ENCODE data around the gene RSPO4.

The RSPO4 gene

DNA sequence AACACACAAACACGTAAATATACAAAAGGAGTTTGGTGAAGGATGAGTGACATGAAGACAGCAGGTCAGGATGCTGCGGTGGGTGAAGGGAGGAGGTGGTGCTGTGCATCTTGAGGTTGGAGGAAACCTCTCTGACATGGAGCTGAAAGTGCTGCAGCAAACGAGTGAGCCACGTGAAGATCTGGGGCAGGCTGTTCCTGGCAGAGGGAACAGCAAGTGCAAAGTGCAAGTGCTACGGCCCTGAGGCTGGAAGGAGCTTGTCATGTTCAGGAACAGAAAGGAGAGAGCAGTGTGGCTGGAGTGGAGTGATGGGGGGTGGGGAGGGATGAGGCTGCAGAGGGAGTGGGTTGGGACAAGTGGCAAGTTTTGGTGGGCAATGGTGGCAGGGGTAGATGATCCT, 61.2 kb downstream of the RSPO4 start:
- DNase-seq (ENCODE audit: low spot score): no peak

DNA sequence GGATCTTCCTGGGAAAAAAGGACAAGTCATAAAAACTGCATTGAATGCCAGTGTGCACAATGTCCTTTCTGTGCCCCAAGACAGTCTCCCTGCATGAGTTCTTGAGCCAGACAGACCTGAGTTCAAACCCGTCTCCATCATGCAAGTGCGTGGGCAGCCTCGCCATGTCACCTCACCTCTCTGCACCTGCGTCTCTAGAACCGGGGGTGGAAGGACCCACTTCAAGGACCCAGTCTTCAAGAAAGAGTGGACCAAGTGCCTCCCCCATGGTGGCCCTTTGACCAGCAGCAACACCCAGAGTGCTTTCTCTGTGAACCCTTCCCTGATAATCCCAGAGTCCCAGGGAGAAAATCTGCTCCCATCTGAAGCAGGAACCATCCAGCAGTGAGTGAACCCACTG, 62.5 kb downstream of the RSPO4 start:
- no peak for DNase-seq (ENCODE audit: low spot score)

DNA sequence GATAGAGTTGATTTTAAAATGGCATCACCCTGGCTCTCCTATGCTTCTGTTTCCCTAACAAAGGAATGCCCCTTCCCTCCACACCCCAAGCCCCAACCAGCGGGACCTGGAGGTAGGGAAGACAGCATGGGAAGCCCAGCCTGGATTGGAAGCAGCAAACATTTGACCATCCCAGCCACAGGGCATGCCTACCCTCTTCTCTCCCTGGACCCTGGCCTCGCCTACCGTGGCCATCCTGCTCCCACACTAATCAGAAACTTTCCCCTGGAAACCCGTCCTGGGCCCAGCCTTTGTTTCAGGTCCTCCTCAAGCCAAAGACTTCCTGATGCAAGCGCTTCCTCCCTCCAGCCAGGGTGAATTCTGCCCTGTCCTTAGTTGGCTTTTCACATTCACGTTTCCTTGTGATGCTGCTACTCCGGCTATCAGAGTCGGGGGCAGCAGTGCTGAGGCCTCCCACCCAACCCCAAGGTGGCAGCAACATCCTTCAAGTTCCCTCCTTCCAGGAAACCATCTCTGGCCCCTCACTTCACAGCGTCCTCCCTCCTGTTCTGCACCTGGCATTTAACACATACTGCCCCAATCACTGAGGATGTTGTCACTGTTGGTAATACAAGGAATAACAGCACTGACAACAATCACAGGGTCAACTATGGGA, 67.8 kb downstream of the RSPO4 start:
- no peak for DNase-seq (ENCODE audit: low spot score)

DNA sequence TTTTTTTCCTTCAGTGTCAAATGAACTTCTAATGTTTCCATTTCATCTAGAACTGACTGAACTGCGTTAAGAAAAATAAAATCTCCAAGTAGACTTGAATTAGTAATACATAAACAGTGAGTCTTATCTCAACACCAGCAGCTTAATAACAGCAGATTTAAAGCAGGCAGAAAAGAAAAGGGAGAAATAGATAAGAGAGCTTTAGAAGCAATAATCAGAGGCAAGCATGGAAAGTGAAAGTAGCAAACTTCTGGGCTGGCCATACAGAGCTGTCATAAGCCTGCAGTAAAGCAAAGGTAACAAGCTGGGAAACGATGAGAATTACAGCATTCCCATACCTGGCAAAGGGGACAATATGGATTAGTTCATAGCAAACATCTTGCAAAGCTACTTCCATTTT, 69.1 kb downstream of the RSPO4 start:
- DNase-seq (ENCODE audit: low spot score): no peak

DNA sequence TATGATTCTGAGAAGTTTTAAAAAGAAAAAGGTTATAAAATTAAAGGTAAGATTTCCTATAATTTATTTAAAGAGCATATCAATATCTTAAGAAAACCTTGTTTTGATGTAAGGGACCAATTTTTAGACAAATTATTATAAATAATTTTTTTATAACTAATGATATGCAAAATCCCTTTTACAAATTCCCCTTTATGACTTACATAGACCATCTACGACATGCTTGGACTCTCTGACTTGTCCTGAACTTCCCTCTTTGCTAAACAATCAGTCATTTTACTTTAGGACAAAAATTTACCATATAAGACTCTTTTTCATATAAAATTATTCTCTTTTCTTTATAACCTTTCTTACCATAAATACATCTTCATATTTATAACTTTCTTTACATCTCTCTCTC, 70.7 kb downstream of the RSPO4 start:
- no peak for DNase-seq (ENCODE audit: low spot score)

DNA sequence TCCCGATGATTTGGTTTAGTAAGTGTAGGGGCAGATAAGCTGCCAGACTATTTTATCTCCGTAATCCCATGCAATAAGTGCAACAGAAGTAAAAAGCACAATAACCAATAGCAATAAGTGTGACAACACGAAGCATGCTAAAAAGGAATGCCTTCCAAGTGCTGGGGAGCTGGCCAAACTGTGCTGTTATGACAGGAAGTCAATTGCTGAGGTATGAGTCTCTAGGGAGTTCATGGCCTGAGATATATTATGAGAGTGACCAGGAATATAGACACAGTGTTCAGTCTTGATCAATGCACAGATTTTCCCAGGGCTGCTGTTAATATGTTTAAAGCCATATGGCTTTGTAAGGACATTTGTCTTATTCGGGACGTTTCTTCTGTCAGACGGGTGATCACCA, 75.4 kb downstream of the RSPO4 start:
- no peak for DNase-seq (ENCODE audit: low spot score)

DNA sequence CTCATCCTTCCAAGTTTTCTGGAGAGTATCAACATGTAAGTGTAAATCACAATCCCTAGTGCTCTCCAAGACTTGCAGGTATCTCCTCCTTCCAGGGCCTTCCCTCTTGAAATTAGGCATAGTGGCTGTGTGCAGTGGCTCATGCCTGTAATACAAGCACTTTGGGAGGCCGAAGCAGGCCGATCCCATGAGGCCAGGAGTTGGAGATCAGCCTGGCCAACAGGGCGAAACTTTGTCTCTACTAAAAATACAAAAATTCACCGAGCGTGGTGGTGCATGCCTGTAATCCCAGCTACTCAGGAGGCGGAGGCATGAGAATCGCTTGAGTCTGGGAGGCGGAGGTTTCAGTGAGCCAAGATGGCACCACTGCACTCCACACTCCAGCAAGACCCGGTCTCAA, 76.6 kb downstream of the RSPO4 start:
- no peak for DNase-seq (ENCODE audit: low spot score)

DNA sequence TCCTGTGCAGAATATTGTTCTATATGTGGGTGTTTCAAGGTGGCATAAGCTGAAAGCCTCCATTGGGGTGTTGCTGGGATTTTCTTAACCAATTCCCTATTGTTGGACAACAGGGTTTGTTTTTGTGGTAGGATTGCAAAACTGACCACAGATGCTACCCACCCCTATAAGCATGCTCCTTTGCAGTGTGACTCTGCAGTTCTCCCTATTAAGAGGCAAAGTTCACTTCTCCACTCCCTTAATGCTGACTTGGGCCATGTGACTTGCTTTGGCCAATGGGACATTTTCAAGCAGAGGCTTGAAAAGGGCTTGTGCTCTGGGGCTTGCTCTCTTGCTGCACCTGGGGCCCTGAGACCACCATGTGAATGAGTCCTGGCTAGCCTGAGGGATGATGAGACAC, 77.5 kb downstream of the RSPO4 start:
- no peak for DNase-seq (ENCODE audit: low spot score)

DNA sequence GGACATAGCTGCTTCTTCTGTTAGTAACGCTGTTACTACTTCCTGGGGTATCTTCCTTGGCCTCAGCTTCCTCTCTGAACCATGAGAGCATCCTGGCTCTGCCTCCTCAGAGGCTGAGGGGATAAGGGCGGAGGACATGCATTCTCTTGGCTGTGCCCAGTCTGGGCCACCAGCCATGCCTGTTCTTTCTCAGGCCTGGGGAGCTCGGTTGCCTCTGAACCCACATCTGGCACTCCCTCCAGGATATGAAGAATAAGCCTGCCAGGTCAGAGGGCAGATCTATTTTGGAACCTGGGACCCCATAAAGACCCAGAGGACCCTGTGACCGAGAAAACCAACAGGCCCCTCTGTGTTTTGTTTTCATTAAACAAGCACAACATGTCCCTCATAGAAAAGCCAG, 79.3 kb downstream of the RSPO4 start:
- no peak for DNase-seq (ENCODE audit: low spot score)

DNA sequence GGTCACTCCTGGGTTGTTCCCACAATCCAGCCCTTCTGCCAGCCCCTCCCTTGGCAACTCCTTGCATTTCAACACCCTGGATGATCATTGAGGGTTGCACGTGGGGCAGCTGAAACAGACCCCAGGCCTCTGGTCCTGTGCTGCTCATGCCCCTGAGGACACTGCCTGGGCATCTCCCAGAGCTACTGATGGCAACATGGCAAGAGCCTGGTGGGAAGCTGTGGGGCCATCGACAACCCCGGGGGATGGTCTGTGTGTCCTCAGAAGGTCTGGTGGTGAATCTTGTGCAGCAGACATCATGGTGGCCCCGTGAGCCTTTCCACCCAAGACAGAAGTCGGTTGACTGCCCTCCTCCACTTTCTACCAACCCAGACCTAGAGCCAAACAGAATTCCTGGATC, 81.0 kb downstream of the RSPO4 start:
- no peak for DNase-seq (ENCODE audit: low spot score)

DNA sequence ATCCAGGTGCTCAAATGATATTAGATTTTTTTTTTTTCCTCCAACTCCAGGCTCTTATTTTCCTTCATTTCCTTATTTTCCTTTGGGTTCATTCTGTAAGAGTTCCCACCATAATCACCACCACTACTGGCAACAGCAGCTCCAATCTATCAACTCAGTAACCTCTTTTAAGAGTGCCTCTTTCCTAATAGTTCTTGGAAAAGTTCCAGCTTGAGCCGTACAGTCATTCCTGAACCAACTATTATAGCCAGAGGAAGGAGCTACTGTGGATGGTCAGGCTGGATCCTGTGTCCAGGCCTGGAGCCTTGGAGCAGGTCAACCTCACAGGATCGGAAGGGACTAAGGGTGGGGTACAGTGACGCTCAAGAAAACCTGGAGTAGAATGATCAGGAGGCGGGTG, 81.8 kb downstream of the RSPO4 start:
- DNase-seq (ENCODE audit: low spot score): no peak

DNA sequence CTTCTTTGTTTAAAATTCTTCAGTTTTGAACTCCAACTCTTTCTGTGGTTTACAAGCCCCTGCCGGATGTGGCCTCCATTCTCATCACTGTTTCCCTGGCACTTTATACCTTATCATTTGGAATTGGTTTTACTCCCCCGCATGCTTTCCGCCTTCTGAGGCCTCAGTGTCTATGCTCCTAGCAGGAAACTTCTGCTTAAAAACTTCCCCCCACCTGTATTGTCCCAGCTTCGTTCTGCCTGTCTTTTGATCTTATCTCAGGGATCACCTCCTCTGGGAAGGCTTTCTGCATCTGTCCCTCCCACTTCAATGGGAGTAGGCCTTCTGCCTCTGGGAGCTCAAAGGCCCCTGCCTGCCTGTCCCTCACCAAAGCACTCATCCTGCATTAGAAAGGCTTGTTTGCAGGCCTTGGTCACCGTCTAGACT, 82.6 kb downstream of the RSPO4 start:
- DNase-seq (ENCODE audit: low spot score): no peak

DNA sequence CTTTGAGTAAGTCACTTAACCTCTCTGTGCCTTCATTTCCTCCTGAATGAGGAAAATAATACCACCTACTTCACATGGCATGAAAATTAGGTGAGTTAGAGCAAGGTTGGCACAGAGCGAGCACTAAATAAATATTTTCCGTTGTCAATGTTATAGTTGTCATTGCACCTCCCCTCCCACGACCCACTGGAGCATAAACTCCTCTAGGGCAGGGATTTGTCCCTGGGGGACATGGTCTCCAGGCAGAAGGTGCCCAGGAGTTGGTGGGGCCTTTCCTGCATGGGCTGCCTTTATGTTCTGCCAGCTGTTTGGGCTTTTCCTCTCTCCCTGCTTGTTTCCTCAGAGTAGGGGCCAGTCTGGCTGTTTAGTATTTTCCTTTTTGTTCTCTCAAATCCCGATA, 84.7 kb downstream of the RSPO4 start:
- DNase-seq (ENCODE audit: low spot score): no peak

DNA sequence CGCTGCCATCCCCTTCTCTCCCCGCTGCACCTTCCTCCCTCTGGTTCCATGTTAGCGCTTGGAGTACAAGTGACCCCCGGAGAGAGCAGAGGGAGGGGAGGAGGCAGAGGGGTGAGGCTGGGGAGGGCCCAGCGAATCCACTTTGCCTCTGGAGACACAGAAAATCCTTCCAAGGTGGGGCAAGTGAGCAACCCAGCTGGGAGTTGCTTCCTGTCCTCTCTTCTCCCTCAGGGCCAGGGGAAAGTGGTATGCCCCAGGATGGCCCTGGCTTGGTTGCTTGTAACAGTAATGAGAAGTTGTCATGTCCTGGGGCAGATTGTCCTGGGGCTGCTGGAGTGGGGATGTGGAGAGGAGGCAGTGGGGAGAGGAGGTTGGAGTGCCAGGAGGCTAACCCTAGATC, 85.3 kb downstream of the RSPO4 start:
- no peak for DNase-seq (ENCODE audit: low spot score)

DNA sequence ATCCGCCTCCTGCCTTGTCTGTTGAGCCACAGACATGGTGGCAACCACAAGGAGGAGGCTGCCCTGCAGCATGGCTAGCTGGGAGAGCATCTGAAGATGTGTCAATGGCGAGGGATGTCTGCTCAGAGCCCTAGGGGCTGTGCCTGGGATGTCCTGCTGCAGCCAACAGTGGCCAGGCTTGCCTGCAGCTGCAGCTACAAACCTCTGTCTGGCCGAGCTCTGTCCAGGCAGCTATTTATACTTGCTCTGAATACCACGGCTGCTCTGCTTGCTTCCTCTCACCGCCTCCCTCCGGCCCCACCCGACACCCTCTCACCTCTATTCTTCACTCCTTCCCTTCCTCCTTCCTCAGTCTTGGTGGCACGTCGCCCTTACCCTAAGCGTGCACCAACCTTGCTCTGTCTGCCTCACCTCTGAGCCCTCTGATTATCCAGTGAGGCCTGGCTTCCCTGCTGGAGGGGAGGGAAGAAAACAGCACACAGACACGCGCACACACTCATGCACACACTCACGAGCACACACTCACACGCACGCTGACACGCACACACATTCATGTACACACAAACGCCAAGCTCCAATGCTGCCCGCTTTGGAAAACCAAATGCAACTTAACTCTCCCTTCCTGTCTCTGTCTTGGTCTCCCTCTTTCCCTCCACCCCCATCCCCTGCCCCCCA, 85.8 kb downstream of the RSPO4 start, which contains the start of gene ANGPT4:
TSS of gene ANGPT4 (minus strand) at position 210 of the 675 bp plus-strand sequence. CDS start at position 90, 120 bp downstream.
- peak; percentile 31 for DNase-seq (ENCODE audit: low spot score)

DNA sequence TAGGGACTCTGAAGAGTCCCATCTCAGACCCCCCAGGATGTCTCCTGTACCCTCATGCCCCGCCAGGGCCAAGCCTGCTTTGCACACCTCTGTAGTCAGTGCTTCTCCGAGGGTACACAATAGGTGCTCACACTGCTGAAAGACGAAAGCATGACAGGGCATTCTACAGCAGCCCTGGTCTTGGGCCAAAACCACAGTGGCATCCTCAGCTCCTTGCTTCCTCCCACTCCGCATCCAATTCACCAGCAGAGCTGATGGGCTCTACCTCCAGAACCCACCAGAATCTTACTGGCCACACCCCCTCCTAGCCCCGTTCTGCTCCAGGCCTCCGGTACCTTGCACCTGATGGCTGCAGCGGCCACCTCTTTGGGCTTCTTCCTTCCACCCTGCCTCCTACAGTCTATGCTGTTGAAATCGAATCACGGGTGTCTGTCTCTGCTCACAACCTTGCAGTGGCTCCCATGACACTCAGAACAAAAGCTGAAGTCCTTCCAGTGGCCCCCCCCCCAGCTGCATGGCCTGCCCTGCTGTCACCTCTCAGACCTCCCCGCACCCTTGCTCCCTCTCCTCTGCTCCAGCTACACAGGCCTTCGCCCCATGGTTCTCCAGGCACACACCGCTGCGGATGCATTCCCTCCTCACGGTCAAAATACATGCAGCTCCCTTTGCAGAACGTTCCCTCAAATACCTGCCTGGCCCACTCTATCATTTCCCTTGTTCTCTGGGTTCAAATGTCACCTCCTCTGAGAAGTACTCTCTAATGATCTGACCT, 87.2 kb downstream of the RSPO4 start:
- DNase-seq (ENCODE audit: low spot score): no peak

DNA sequence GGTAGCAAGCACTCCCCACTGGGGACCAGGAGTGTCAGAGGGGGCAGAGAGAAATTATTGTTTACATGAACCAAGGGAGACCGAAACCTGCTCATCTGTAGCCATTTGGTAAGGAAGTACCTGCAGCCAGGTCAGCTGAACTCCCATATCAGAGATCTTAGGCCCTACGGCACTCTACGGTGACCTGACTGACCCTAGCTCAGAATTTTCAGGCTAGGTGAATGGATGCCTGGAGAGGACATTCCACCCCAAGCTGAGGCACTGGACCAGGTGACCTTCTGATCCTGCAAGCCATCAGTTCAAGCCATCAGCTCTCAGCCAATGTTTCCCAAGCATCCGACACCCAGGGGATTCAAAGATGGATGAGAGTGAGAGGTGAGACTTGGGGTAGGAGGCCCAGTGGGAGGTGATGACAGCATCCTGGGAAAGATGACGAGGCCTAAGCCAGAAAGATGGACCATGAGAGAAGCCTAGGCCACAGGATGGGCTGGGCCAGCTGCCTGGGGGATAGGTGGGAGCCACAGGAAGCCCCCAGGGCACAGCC, 88.7 kb downstream of the RSPO4 start:
- no peak for DNase-seq (ENCODE audit: low spot score)

DNA sequence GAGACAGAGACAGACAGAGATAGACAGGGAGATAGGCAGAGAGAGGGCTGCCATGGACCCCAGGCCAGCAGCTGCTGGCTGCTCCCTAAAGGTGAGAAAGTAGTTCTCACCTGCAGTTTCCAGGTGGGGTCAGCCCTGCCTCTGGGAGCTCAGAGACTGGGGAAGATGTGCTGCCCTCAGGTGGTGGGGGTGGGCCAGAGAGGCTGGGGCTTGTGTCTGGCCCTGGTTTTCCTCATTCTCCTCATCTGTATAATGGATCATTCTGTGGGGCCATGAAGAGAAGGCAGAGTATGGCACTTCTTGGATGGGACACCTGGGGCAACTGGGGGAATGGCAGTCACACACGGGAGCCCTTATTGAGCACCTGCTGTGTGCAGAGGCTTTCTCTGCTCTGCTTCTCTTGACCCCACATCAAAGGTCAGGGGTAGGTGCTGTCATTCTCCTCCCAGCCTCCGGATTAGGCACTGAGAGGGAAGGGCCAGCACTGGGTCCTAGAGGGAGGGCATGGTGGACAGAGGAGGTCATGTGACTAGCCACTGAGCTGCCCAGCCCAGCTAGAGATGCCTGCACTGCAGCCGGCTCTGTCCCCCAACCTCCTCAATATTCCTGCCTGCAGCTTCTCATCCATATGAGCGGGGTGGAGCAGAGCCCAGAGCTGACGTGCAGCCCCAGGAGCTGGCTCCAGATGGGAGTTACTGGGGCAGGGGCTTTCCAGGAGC, 90.1 kb downstream of the RSPO4 start:
- DNase-seq (ENCODE audit: low spot score): no peak

DNA sequence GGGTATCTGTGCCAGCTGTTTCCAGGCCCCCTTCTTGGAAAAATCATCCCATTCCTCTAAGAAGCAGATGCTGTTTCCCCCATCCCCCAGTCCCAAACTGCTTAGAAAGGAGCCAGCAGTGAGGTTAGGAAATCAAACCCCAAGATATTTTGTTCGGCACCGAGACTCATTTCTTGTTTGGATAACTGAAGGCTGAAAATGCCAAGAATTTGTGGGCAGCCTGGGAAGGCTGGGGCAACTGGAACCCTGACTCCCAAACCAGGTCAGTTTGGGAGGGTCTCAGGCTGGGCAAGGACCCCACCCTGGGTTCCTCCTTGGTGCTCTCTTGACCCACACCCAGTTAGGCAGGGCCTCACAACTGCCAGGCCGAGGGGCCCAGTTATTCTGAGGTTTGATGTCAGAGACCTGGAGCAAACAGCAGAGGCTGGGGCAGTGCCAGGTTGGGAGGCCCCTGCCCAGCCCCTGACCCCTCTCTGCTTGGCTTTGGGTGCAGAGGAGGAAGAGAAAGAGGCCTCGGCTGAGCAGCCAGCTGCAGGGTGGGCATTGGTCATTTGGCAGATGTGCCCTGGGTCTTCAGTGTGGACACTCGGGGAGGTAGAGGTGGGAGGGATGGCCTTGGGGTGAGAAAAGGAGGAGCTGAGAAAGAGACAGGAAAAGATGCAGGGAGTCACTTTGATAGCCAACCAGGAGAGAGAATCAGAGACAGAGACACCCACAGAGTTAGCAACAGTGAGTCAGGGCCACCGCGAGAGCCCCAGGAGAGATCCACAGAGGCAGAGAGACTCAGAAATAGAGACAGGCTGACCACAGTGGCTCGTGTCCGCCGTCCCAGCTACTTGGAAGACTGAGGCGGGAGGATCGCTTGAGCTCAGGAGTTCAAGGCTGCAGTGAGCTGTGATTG, 91.0 kb downstream of the RSPO4 start:
- DNase-seq (ENCODE audit: low spot score): peak; percentile 37

DNA sequence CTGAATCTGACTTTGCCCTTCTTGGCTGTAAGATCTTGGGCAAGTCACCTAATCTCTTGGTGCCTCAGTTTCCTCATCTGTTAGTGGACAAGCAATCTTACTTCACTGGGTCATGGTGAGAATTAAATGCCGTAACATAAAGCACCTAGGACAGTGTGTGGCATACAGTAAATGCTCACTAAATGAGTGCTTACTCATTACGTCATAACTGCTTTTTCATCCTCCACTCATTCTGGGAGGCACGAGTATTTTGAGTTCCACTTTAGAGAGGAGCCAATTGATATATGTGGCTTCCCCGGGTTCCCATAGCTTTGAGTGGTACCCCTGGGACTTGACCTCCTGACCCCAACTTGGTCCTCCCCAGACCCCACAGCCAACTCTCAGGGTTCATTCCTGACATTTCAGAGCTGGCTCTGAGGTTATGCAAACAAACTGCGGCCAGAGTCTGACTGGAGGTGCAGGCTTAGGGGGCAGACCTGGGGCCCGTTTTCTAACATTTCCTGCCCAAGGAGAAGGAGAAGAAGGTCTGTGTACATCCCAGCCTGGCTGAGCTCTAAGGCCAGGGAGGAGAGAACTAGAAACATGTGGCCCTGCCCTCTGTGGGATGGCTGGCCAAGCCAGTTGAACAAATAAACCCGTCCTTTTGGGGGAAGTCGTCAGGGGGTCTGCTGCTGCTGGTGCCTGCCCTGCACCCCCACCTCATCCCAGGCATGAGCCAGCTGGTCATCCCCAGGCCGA, 91.8 kb downstream of the RSPO4 start:
- no peak for DNase-seq (ENCODE audit: low spot score)
